HEK293 (cell line): Measurements from ENCODE around the gene HMGN4.
A peak's percentile ranks its signal among the peaks of the same experiment; 100 is the strongest.

ENCODE experiments used
- BCL11A ChIP-seq: fragments of 450-650 bp; formaldehyde crosslinking; IDR thresholded peaks from 2 replicates; pipeline ENCODE4 v1.5.1; 2016; ENCODE audit warnings: low read depth, missing biosample characterization, missing genetic modification characterization
- BCL6B ChIP-seq: fragments of 450-650 bp; formaldehyde crosslinking; IDR thresholded peaks from 2 replicates; pipeline ENCODE4 v1.5.1; 2017; ENCODE audit warnings: missing biosample characterization, missing genetic modification characterization
- GLI2 ChIP-seq: fragments of 450-650 bp; formaldehyde crosslinking; IDR thresholded peaks from 2 replicates; pipeline ENCODE4; 2017; ENCODE audit warnings: missing biosample characterization, missing genetic modification characterization, low read depth, borderline replicate concordance
- KLF16 ChIP-seq: fragments of 450-650 bp; formaldehyde crosslinking; IDR thresholded peaks from 2 replicates; pipeline ENCODE4 v1.5.1; 2017; ENCODE audit warnings: missing biosample characterization, missing genetic modification characterization
- KLF8 ChIP-seq: fragments of 450-650 bp; formaldehyde crosslinking; IDR thresholded peaks from 2 replicates; pipeline ENCODE4 v1.5.1; 2016; ENCODE audit warnings: missing biosample characterization, missing genetic modification characterization
- SCRT1 ChIP-seq: fragments of 450-650 bp; formaldehyde crosslinking; IDR thresholded peaks from 2 replicates; pipeline ENCODE4 v1.5.1; 2016; ENCODE audit warnings: missing biosample characterization, missing genetic modification characterization, borderline replicate concordance
- SCRT2 ChIP-seq: fragments of 450-650 bp; formaldehyde crosslinking; IDR thresholded peaks from 2 replicates; pipeline ENCODE4 v1.5.1; 2016; ENCODE audit warnings: missing biosample characterization, missing genetic modification characterization
- YY2 ChIP-seq: fragments of 450-650 bp; formaldehyde crosslinking; IDR thresholded peaks from 2 replicates; pipeline ENCODE4 v1.5.1; 2016; ENCODE audit warnings: missing biosample characterization, missing genetic modification characterization
- ZBTB48 ChIP-seq: fragments of 450-650 bp; formaldehyde crosslinking; IDR thresholded peaks from 2 replicates; pipeline ENCODE4 v1.5.1; 2016; ENCODE audit warnings: missing biosample characterization, missing genetic modification characterization
- ZBTB7A ChIP-seq: fragments of 450-650 bp; formaldehyde crosslinking; IDR thresholded peaks from 2 replicates; pipeline ENCODE4 v1.5.1; 2016; ENCODE audit warnings: low read depth, missing biosample characterization, missing genetic modification characterization
- ZFHX2 ChIP-seq: fragments of 450-650 bp; formaldehyde crosslinking; conservative IDR thresholded peaks from 2 replicates; pipeline ENCODE4 v1.5.1; 2016; ENCODE audit warnings: missing biosample characterization, missing genetic modification characterization
- ZFP37 ChIP-seq: fragments of 450-650 bp; formaldehyde crosslinking; IDR thresholded peaks from 2 replicates; pipeline ENCODE4 v1.5.1; 2016; ENCODE audit warnings: missing biosample characterization, missing genetic modification characterization
- ZNF112 ChIP-seq: fragments of 450-650 bp; formaldehyde crosslinking; IDR thresholded peaks from 2 replicates; pipeline ENCODE4 v1.5.0; 2017; ENCODE audit warnings: missing biosample characterization, missing genetic modification characterization
- ZNF133 ChIP-seq: fragments of 450-650 bp; formaldehyde crosslinking; IDR thresholded peaks from 2 replicates; pipeline ENCODE4 v1.5.1; 2016; ENCODE audit warnings: missing biosample characterization, missing genetic modification characterization
- ZNF138 ChIP-seq: fragments of 450-650 bp; formaldehyde crosslinking; IDR thresholded peaks from 2 replicates; pipeline ENCODE4 v1.5.1; 2016; ENCODE audit warnings: missing biosample characterization, missing genetic modification characterization, borderline replicate concordance
- ZNF18 ChIP-seq: fragments of 450-650 bp; formaldehyde crosslinking; IDR thresholded peaks from 2 replicates; pipeline ENCODE4 v1.5.1; 2016; ENCODE audit warnings: missing biosample characterization, missing genetic modification characterization
- ZNF211 ChIP-seq: fragments of 450-650 bp; formaldehyde crosslinking; IDR thresholded peaks from 2 replicates; pipeline ENCODE4 v1.5.1; 2016; ENCODE audit warnings: low read depth, missing biosample characterization, missing genetic modification characterization
- ZNF24 ChIP-seq: fragments of 450-650 bp; formaldehyde crosslinking; IDR thresholded peaks from 2 replicates; pipeline ENCODE4 v1.5.1; 2016; ENCODE audit warnings: missing biosample characterization, missing genetic modification characterization
- ZNF335 ChIP-seq: fragments of 450-650 bp; formaldehyde crosslinking; conservative IDR thresholded peaks from 2 replicates; pipeline ENCODE4 v1.5.1; 2016; ENCODE audit warnings: missing biosample characterization, missing genetic modification characterization
- ZNF394 ChIP-seq: fragments of 450-650 bp; formaldehyde crosslinking; IDR thresholded peaks from 2 replicates; pipeline ENCODE4 v1.5.1; 2016; ENCODE audit warnings: missing biosample characterization, missing genetic modification characterization, mild to moderate bottlenecking, moderate library complexity, borderline replicate concordance
- ZNF404 ChIP-seq: fragments of 450-650 bp; formaldehyde crosslinking; IDR thresholded peaks from 2 replicates; pipeline ENCODE4 v1.5.1; 2017; ENCODE audit warnings: missing biosample characterization, missing genetic modification characterization
- ZNF426 ChIP-seq: fragments of 450-650 bp; formaldehyde crosslinking; IDR thresholded peaks from 2 replicates; pipeline ENCODE4 v1.5.1; 2017; ENCODE audit warnings: missing biosample characterization, missing genetic modification characterization, mild to moderate bottlenecking, inconsistent platforms, moderate library complexity
- ZNF501 ChIP-seq: fragments of 450-650 bp; formaldehyde crosslinking; IDR thresholded peaks from 2 replicates; pipeline ENCODE4 v1.5.1; 2016; ENCODE audit warnings: missing biosample characterization, missing genetic modification characterization
- ZNF530 ChIP-seq: fragments of 450-650 bp; formaldehyde crosslinking; IDR thresholded peaks from 2 replicates; pipeline ENCODE4 v1.5.1; 2016; ENCODE audit warnings: low read depth, missing biosample characterization, missing genetic modification characterization
- ZNF560 ChIP-seq: fragments of 450-650 bp; formaldehyde crosslinking; IDR thresholded peaks from 2 replicates; pipeline ENCODE4 v1.5.1; 2017; ENCODE audit warnings: missing biosample characterization, missing genetic modification characterization, borderline replicate concordance
- ZNF571 ChIP-seq: fragments of 450-650 bp; formaldehyde crosslinking; IDR thresholded peaks from 2 replicates; pipeline ENCODE4 v1.5.0; 2017; ENCODE audit warnings: missing biosample characterization, missing genetic modification characterization
- ZNF621 ChIP-seq: fragments of 450-650 bp; formaldehyde crosslinking; IDR thresholded peaks from 2 replicates; pipeline ENCODE4 v1.5.1; 2017; ENCODE audit warnings: missing biosample characterization, missing genetic modification characterization
- ZNF629 ChIP-seq: fragments of 450-650 bp; formaldehyde crosslinking; IDR thresholded peaks from 2 replicates; pipeline ENCODE4 v1.5.1; 2017; ENCODE audit warnings: missing biosample characterization, missing genetic modification characterization
- ZNF701 ChIP-seq: fragments of 450-650 bp; formaldehyde crosslinking; IDR thresholded peaks from 2 replicates; pipeline ENCODE4 v1.5.1; 2016; ENCODE audit warnings: missing biosample characterization, missing genetic modification characterization
- ZNF791 ChIP-seq: fragments of 450-650 bp; formaldehyde crosslinking; IDR thresholded peaks from 2 replicates; pipeline ENCODE4 v1.5.1; 2016; ENCODE audit warnings: missing biosample characterization, missing genetic modification characterization
- ZSCAN4 ChIP-seq: fragments of 450-650 bp; formaldehyde crosslinking; IDR thresholded peaks from 2 replicates; pipeline ENCODE4 v1.5.1; 2017; ENCODE audit warnings: missing biosample characterization, missing genetic modification characterization
- TF ChIP-seq, protein P1 (sequence below): fragments of 450-650 bp; formaldehyde crosslinking; IDR thresholded peaks from 2 replicates; pipeline ENCODE4 v1.5.1; 2016; ENCODE audit warnings: missing biosample characterization, missing genetic modification characterization
- TF ChIP-seq, protein P2 (sequence below): fragments of 450-650 bp; formaldehyde crosslinking; IDR thresholded peaks from 2 replicates; pipeline ENCODE4 v1.5.1; 2016; ENCODE audit warnings: missing biosample characterization, missing genetic modification characterization

Gene HMGN4

GRCh38 chr6:26537846-26538571 is at the start of gene HMGN4 (continued):
- TF ChIP-seq ZBTB48 (peak; percentile 92), ZSCAN4 (tag by site-specific recombination) (peak; percentile 33), ZNF24 (peak; percentile 65), GLI2 (tag by site-specific recombination) (no peak), SCRT2 (tag by site-specific recombination) (no peak), ZNF426 (no peak; the same call in 1 of the 2 replicates), ZNF791 (no peak), ZNF18 (tag by site-specific recombination) (no peak), ZNF394 (no peak; the same call in 1 of the 2 replicates), SCRT1 (no peak), ZNF404 (tag by site-specific recombination) (no peak), ZNF501 (tag by site-specific recombination) (0 out of 2 replicates have a peak, but pooled peaks have one; percentile 10), BCL11A (no peak), KLF8 (peak; percentile 89), ZFHX2 (tag by site-specific recombination) (peak; percentile 74), BCL6B (tag by site-specific recombination) (no peak), ZNF629 (tag by site-specific recombination) (peak; percentile 41; the same call in 1 of the 2 replicates), ZNF335 (peak; percentile 90), ZNF138 (tag by site-specific recombination) (no peak), ZNF133 (no peak), KLF16 (tag by site-specific recombination) (no peak; the same call in 1 of the 2 replicates), ZNF571 (tag by site-specific recombination) (no peak), ZBTB7A (tag by site-specific recombination) (no peak), ZNF530 (tag by site-specific recombination) (no peak), ZNF560 (no peak), YY2 (tag by site-specific recombination) (no peak), ZNF701 (tag by site-specific recombination) (no peak), ZNF211 (no peak), ZFP37 (tag by site-specific recombination) (no peak; the same call in 1 of the 2 replicates), ZNF621 (no peak), ZNF112 (no peak)
- TF ChIP-seq, protein P1, sequence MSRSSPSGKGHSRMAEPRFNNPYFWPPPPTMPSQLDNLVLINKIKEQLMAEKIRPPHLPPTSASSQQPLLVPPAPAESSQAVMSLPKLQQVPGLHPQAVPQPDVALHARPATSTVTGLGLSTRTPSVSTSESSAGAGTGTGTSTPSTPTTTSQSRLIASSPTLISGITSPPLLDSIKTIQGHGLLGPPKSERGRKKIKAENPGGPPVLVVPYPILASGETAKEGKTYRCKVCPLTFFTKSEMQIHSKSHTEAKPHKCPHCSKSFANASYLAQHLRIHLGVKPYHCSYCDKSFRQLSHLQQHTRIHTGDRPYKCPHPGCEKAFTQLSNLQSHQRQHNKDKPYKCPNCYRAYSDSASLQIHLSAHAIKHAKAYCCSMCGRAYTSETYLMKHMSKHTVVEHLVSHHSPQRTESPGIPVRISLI (tag by site-specific recombination), result peak; percentile 99
- TF ChIP-seq, protein P2, sequence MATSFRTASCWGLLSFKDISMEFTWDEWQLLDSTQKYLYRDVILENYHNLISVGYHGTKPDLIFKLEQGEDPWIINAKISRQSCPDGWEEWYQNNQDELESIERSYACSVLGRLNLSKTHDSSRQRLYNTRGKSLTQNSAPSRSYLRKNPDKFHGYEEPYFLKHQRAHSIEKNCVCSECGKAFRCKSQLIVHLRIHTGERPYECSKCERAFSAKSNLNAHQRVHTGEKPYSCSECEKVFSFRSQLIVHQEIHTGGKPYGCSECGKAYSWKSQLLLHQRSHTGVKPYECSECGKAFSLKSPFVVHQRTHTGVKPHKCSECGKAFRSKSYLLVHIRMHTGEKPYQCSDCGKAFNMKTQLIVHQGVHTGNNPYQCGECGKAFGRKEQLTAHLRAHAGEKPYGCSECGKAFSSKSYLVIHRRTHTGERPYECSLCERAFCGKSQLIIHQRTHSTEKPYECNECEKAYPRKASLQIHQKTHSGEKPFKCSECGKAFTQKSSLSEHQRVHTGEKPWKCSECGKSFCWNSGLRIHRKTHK (tag by site-specific recombination), result no peak
